ENCODE measurements around the gene DDX39B. TPM values are rescaled to one million over a fixed set of nuclear protein-coding genes. Genes with fewer than 3 reads are reported as not detected.
"Not testable (repeated sequence)": the region's sequence is repeated elsewhere in the genome, so short reads cannot be mapped to it uniquely, and the experiment has no call there.

DDX39B gene
- total and polyA plus RNA-seq, 2 of the 4 experiments (the other 2 are of a cell fraction), result 371 to 796 TPM

GRCh38 chr6:31493550-31493874, 48.3 kb downstream of the DDX39B start:
- H4K8ac ChIP-seq (ENCODE audit: low read depth in 2 of 2, low read length in 2 of 2); H2BK15ac ChIP-seq (ENCODE audit: low read depth, low read length); H2BK20ac ChIP-seq (ENCODE audit: low read depth, low read length); H3K27me3 ChIP-seq (ENCODE audit: control insufficient read depth, insufficient read depth, low read length); H2BK5ac ChIP-seq (ENCODE audit: low read depth, low read length, poor library complexity, severe bottlenecking); H4K20me1 ChIP-seq (ENCODE audit: insufficient read depth, low read length); H3K9me3 ChIP-seq (ENCODE audit: control insufficient read depth, insufficient read depth, low read length); ATAC-seq (ENCODE audit: low read depth); H2BK120ac ChIP-seq (ENCODE audit: low read depth, low read length); H3K4me1 ChIP-seq (ENCODE audit: control insufficient read depth, insufficient read depth, low read length); H3K36me3 ChIP-seq (ENCODE audit: control insufficient read depth, insufficient read depth, low read length); H3K9me1 ChIP-seq (ENCODE audit: insufficient read depth, low read length); H2AK5ac ChIP-seq (ENCODE audit: low read depth, low read length); H3K4ac ChIP-seq (ENCODE audit: low read depth, low read length); H4K5ac ChIP-seq (ENCODE audit: low read depth, low read length); H3K56ac ChIP-seq (ENCODE audit: extremely low read depth, insufficient read depth, low read length); H4K91ac ChIP-seq (ENCODE audit: insufficient read depth, low read depth, low read length); BruUV-seq (replicated peaks); H3K27ac ChIP-seq (ENCODE audit: insufficient read depth, low read length); H3K14ac ChIP-seq (replicated peaks; ENCODE audit: low read depth, low read length); POLR2A ChIA-PET (ENCODE audit: unreplicated experiment); H3K18ac ChIP-seq (ENCODE audit: low read depth, low read length); H3K4me2 ChIP-seq (ENCODE audit: low read depth, low read length); H3K23ac ChIP-seq (ENCODE audit: low read depth, low read length); H3K9ac ChIP-seq (ENCODE audit: low read depth, low read length); DNase-seq; dilution Hi-C loops (cut with HindIII; ENCODE audit: low sequenced_read_pairs, unreplicated experiment): not testable (repeated sequence)
- in situ Hi-C loops (cut with MboI; ENCODE audit: low sequenced_read_pairs) (loop anchor here (5.0 kb wide), 2 partner anchors 49 to 104 kb away; partner anchors contain the start of gene DDX39B), intact Hi-C loops (cut with micrococcal nuclease) (loop anchor here (1.0 to 5.0 kb wide), 4 partner anchors 34 to 105 kb away; partner anchors contain the start of genes MCCD1 and MICA)
- WGBS, 2 experiments (ENCODE audit: extremely low coverage in 2 of 2, insufficient read length in 1 of 2), result 0 to 100% methylated on average over 1 of the region's 2 CpGs
- peaks cover 7 to 32% of the 10 kb centered on the region in 2 experiments; a peak in 3 of 4 replicates for H3K79me1 ChIP-seq (ENCODE audit: low read depth in 1 of 2, low read length in 2 of 2)
- peak overlapping the region; percentile 94 for H2AFZ ChIP-seq (replicated peaks; ENCODE audit: low read length, poor library complexity)
- CTCF ChIA-PET, result interaction anchor here (0.6 to 3.1 kb wide), 3 partner anchors 45 to 105 kb away, joined by 3 to 20 read pairs (median 4); no protein-coding TSS in a partner anchor
- H3K4me3 ChIP-seq (ENCODE audit: insufficient read depth, low read depth, low read length), result peak overlapping the region; percentile 59; the same call in 1 of the 2 replicates
- peak overlapping the region; percentile 84 for H2AK9ac ChIP-seq (replicated peaks; ENCODE audit: low read depth, low read length, poor library complexity)
